Fibroblast of pulmonary artery (primary cell): ENCODE measurements around the gene FREY1.

Experiments
- DNase-seq: peaks from one replicate; pipeline ENCODE4 v3.0.0-alpha.2; 2010; ENCODE audit warnings: low read depth
- H3K4me3 ChIP-seq: replicated peaks from 2 replicates; pipeline ENCODE4 v1.5.1; 2011; ENCODE audit warnings: low read depth, mild to moderate bottlenecking, control low read depth, low read length, moderate library complexity
- TF ChIP-seq, protein P1 (sequence below): IDR thresholded peaks from 2 replicates; pipeline ENCODE4 v1.5.1; 2011; ENCODE audit warnings: mild to moderate bottlenecking, control low read depth, low read length, inconsistent platforms; ENCODE audit errors: missing control alignments

Gene FREY1

DNA sequence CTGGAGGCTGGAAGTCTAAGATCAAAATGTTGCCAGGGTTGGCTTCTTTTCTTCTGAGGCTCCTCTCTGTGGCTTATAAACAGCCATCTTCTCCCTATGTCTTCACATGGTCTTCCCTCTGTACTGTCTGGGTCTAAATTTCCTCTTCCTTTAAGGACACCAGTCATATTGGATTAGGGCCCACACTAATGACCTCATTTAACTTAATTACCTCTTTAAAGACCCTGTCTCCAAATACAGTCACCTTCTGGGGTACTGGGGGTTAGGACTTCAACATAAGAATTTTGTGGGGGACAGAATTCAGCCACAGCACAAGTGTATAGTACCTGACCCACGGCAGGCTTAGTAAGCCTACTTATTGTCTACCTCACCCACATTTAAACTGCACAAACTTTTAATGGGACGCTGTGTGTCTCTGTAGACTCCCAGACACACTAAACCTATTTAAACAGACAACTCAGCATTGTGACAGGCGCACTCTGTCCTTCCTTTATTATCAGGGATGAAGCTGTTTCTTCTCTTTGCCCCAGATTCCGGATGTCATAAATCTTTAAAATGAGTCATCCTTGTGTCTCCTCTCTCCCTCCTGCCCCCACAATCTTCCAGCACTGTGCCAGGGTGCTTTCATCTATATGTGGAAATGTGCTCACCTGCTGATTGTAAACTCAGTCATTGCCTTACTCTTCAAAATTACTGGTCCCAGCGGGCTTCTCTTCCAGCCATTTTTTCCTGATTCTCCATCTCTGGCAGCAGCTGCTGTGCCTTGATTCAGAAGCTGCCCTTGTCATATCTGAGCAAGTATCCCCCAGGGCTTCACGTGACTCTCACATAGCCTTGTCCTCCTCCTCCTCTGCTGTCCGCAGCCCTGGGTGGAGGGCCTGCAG is 27.0 kb downstream of the FREY1 start:
- TF ChIP-seq, protein P1, sequence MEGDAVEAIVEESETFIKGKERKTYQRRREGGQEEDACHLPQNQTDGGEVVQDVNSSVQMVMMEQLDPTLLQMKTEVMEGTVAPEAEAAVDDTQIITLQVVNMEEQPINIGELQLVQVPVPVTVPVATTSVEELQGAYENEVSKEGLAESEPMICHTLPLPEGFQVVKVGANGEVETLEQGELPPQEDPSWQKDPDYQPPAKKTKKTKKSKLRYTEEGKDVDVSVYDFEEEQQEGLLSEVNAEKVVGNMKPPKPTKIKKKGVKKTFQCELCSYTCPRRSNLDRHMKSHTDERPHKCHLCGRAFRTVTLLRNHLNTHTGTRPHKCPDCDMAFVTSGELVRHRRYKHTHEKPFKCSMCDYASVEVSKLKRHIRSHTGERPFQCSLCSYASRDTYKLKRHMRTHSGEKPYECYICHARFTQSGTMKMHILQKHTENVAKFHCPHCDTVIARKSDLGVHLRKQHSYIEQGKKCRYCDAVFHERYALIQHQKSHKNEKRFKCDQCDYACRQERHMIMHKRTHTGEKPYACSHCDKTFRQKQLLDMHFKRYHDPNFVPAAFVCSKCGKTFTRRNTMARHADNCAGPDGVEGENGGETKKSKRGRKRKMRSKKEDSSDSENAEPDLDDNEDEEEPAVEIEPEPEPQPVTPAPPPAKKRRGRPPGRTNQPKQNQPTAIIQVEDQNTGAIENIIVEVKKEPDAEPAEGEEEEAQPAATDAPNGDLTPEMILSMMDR: no peak
- no peak overlapping the region for H3K4me3 ChIP-seq
- DNase-seq: peak; percentile 12

DNA sequence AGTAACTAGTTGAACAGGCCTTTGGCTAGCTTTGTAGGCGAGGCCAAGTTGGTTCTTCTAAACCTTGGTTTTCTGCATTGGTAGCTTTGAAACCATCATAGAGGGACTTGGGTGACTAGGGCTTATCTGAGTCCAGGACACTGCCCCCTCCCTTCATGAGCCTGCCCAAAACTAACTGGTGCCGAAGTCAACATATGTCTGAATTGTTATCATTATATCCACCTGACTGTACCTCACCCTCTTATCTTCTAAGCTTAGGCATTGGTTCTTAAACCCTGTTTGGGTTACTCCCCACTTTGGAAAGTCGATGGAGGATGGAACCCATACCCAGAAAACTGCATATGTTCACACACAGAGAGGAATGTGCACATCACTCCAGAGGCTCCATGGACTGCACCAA is 29.2 kb downstream of the FREY1 start:
- TF ChIP-seq, protein P1: no peak
- H3K4me3 ChIP-seq: no peak overlapping the region
- DNase-seq: no peak

DNA sequence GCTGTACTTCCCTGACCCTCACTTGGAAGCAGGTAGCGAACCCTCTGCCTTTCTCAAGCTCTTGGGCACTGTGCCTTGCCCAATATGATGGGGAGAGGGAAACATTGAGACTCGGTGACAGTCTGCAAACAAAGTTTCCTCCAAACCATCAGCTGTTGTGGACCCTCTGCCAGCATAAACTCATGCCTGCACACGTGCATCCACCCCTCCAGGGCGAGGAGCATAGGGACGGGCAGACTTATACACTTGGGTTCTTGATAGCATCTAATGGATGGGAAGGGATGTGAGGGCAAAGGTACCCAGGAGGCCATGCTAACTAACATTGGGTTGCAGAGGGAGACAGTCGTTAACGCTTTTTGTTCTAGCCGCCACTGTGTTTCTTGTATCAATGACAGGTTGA is 29.9 kb downstream of the FREY1 start:
- TF ChIP-seq, protein P1: no peak
- DNase-seq: no peak
- no peak overlapping the region for H3K4me3 ChIP-seq

DNA sequence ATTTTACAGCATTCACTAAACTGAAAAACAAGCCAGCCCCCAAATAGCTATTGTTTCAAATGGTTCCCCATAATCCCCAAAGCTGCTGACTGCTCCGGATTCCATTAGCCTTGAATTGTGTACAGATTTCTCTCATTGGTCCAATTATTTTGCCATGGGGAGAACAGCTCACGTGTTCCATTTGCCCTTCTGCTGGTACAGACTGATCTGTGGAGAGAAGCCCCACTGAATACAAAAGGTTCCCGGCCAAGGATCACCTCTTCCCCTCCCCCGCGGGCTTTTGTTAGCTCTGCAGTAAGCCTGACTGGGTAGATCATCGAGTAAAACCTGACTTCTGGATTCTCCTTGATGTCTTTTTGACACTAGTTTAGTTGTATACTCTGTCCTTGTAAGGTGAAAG is 30.7 kb downstream of the FREY1 start:
- H3K4me3 ChIP-seq: no peak overlapping the region
- no peak for DNase-seq

DNA sequence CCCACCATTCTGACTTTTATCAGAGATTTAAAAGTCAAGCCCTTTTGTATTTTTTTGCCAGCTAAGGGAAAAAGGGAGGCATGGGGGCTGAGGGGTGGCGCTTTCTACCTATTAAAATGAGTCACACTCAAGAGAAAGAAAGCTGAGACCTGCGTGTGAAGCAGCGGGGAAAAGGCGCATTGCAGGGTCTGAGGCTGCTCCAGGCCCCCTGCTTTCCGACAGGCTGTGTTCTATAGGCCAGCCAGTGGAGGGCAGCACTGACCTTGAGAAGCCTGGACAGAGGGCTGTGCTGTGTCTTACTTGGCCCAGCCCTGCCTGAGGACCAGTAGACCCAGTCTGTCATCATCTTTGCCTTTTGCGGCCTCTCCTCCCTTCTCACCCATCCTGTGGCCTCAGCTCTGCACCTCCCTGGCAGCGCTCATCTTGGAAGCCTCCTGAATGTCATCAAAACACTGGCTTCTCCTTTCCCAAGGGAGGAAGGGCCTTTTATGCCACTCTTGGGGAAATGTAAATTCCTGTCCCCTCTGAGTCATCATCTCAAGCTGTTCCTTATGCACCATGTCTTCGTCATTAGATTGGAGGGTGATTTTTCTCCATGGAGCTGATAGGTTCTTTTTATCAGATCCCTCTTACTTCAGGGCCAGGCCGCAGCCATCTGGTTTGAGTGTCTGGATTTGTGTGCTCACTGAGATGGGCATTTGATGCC is 34.3 kb downstream of the FREY1 start:
- TF ChIP-seq, protein P1: peak; percentile 84
- H3K4me3 ChIP-seq: no peak overlapping the region
- peak; percentile 81 for DNase-seq

More for the DNA sequence above, 30.7 kb downstream of the FREY1 start:
- TF ChIP-seq, protein P1: no peak

DNA sequence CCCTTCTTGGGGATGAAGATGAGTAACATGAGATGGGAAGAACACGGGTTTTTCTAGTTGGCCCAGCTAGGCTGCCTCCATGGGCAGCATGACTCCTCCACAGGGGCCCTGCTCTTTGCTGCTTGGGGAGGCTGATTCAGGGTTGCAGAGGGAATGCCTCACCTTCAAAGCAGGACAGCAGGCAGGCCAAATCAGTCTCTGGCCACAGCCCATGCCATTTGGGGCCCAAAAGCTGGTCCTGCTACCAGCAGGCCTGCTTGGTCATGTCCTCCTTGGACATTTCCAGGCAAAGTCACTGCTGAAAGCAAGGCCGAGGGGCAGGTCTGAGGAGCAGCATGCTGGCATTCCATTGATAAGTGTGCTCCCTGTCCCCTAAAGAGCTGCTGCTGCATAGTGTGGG is 35.4 kb downstream of the FREY1 start:
- no peak overlapping the region for H3K4me3 ChIP-seq
- TF ChIP-seq, protein P1: no peak
- no peak for DNase-seq
